ENCODE measurements around the gene KPTN.

Gene KPTN

DNA sequence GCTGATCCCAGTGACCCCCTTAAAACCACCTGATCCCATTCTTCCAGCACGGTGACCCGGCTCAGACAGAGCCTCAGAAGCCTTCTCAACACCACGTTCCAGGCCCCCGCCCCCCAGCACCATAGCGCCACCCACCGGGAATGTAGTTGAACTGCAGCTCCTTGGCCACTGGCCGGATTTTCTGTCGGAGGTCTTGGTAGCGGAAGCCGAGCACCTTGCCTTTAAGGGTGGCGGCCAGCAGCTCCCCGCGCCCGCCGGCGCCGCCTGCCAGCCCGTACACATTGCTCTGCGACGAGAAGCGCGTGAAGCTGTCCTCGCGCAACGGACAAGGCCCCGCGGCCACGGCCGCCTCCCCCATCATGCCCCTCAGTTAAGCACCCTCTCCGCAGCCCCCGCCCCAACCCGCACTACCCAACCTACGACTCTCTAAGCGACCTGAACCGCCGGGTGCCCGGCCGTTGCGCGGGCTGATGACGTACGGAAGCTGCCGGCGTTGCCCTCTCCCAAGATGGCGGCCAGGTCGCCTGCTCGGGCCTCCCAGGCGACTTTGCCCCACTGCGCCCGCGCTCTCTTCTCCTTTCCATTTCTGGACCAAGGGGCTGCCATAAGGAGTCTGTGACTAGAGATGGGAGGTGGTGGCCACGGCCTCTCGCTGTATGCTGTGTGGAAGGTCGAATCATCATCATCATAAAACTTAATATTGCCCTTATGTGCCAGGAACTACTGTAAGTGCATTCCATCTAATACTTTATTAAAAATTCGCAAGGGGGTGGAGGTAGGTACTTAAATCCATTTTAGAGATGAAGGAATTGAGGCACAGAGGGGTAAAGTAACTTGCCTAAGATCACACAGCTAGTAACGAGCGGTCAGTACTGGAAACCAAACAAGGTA, at the start of gene KPTN:
TSS of gene KPTN (minus strand) at position 420 of the 891 bp plus-strand sequence. CDS start at position 361, 59 bp downstream.
- peaks cover 43% of the 10 kb centered on the region for H3K4me1 Mint-ChIP-seq (ENCODE audit: low read depth)

DNA sequence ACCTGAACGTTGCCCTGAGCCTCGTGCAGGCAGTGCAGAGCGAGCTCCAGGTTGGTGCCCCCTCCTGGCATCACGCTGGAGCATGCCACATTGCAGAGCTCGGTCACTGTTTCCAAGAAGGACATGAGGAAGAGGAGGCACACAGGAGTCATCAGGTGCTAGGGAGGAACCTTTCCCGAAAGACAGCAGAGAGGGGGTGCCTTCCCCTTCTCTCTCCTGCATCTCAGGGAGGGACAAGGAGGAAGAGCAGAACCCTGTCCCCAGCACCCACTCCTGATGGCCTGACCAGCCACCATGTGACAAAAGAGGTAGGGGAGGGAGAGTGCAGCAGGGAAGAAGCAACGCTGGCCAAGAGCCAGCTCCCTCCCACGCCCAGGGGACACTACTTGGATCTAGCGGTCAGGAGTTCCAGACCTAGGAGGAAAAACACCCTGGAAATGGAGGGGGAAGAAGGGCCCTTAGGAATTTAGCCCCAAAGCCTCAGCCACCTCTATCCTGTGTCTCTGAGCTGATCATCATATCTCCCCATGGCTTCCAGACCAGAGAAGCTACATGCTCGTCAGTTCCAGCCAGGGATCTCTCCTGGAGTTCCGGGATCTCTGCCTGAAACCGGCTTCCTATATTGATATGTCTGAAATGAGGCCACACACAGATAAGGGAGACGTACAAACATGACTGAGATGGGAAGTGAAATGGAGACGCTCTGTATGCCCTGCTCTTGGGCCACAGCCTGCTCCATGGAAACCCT, 47.8 kb upstream of the KPTN start:
- intact Hi-C loops (cut with micrococcal nuclease) = no loop called here
- no peak overlapping the region for H3K27ac Mint-ChIP-seq
- no peaks in the 10 kb centered on the region for H3K36me3 Mint-ChIP-seq (ENCODE audit: low read depth)
- H3K4me1 Mint-ChIP-seq (ENCODE audit: low read depth) = peaks cover 8% of the 10 kb centered on the region
- H3K27me3 Mint-ChIP-seq = peaks cover 10% of the 10 kb centered on the region
- H3K4me3 Mint-ChIP-seq = no peak overlapping the region
- no peaks in the 10 kb centered on the region for H3K9me3 Mint-ChIP-seq

More for the DNA sequence above, at the start of gene KPTN:
- Mint-ChIP-seq H3K4me3 (peak within 1 kb of the TSS; percentile 87), H3K27ac (peak within 1 kb of the TSS; percentile 99), H3K27me3 (peaks cover 8% of the 10 kb centered on the region), H3K9me3 (no peaks in the 10 kb centered on the region), H3K36me3 (ENCODE audit: low read depth) (peaks cover 36% of the 10 kb centered on the region)
- intact Hi-C loops (cut with micrococcal nuclease) = loop anchor here (1.0 to 10.0 kb wide), 2 partner anchors 31 to 49 kb away; partner anchors contain the start of gene NAPA

DNA sequence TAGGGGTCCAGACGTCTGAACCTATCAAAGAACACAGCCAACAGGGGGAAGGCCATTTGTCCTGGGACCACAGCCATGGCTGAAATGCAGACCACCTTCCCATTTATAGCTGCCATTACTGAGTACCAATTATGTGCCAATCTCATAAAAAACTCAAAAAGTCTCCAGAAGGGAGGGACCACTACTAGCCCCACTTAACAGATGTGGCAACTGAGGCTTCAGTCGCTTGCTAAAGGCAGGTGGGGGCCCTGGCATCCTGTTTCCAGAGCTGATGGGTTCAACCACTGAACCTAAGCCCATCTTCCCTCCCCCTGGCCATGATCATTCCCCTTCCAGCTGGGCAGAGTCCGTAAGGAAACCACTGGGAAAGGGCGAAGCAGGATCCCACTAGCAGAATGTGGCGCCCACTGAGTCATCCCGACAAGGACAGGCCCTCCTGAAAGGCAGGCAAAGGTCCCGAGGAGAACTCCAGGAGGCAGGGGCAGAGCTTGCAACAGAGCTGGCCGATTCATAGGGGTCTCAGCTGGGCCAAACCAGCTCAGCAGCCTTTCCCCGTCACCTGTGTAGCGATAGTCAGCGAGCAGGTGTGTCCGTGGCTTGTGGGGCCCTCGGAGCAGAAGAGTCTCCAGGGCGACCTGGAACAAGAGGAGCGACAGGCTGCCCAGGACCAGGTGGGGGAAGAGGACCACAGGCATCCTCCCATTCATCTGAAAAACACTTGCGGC, 45.2 kb upstream of the KPTN start:
- peaks cover 8% of the 10 kb centered on the region for H3K4me1 Mint-ChIP-seq (ENCODE audit: low read depth)
- H3K36me3 Mint-ChIP-seq (ENCODE audit: low read depth) = no peaks in the 10 kb centered on the region
- peaks cover 15% of the 10 kb centered on the region for H3K27me3 Mint-ChIP-seq
- no peaks in the 10 kb centered on the region for H3K9me3 Mint-ChIP-seq
- H3K4me3 Mint-ChIP-seq = no peak overlapping the region
- intact Hi-C loops (cut with micrococcal nuclease) = no loop called here
- no peak overlapping the region for H3K27ac Mint-ChIP-seq

DNA sequence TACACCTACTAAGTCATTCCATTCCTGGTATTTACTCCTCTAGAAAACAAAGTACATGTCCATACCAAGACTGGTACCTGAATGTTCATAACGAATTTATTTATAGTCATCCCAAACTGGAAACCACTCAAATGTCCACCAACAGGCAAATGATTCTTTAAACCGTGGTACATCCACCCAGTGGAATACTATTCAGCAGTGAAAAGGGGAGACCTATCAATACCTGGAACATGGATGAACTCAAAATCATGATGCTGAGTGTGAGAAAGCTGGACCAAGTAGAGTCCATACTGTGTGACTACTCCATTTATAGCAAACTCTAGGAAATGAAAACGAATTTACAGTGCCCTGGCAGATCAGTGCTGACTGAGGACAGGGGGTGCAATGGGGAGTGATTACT, 42.8 kb upstream of the KPTN start:
- Mint-ChIP-seq H3K27ac (no peak overlapping the region), H3K4me3 (no peak overlapping the region), H3K4me1 (ENCODE audit: low read depth) (peaks cover 7% of the 10 kb centered on the region), H3K36me3 (ENCODE audit: low read depth) (no peaks in the 10 kb centered on the region), H3K27me3 (peaks cover 25% of the 10 kb centered on the region), H3K9me3 (no peaks in the 10 kb centered on the region)
- intact Hi-C loops (cut with micrococcal nuclease) = no loop called here

DNA sequence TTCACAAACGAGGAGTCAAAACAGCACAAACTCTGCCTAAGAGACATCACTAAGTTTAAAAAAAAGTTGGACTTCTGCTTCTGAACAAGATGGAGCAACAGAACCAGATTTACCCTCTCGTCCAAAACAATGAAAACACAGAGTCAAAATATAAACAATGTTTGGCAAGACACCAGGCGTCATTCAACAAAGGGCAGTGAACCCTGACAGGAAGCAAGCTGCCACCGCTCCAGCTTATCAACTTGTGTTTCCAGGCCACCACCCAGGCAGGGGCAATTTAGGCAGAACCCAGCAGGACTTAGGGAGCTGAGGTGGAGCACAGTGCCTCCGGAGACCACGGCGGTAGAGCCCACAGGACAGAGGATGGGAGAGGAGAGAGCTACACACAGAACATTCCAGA, 39.5 kb upstream of the KPTN start:
- H3K27ac Mint-ChIP-seq = no peak overlapping the region
- peaks cover 6% of the 10 kb centered on the region for H3K4me1 Mint-ChIP-seq (ENCODE audit: low read depth)
- no peaks in the 10 kb centered on the region for H3K36me3 Mint-ChIP-seq (ENCODE audit: low read depth)
- no peaks in the 10 kb centered on the region for H3K9me3 Mint-ChIP-seq
- no peak overlapping the region for H3K4me3 Mint-ChIP-seq
- intact Hi-C loops (cut with micrococcal nuclease) = no loop called here
- peaks cover 44% of the 10 kb centered on the region for H3K27me3 Mint-ChIP-seq

DNA sequence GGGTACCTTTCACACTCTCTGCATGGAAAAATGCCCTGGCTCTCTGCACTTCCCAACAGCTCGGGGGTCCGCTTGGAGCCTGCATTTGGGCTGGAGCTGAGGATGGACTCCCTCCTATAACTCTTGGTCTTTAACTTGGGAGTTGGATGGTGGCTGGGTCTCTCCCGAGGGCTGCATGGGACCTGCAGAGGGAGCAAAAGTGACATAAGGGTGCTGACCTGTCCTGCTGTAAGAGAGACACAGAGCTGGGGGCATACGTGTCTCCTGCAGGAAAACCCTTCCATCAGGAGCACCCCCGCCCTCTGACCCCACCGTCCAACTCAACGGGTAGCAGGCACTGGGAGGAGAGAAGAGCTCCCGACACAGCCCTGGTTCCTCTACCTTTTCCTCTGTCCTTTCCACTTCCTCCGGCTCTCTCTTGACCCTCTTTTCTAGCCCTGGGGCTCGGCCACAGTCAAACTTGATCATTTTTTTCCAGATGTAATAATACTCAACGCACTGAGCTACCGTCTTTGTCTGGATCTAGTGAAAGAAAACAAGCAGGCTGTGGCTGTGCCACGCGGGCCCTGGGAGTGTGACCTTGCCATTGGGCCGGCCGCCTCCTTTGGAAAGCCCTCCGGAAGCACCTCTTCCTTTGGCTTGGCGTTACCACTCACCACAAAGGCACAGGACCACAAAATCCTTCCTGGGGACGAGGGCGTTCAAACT, 37.6 kb upstream of the KPTN start:
- H3K9me3 Mint-ChIP-seq = no peaks in the 10 kb centered on the region
- intact Hi-C loops (cut with micrococcal nuclease) = no loop called here
- H3K4me3 Mint-ChIP-seq = no peak overlapping the region
- no peak overlapping the region for H3K27ac Mint-ChIP-seq
- peaks cover 42% of the 10 kb centered on the region for H3K27me3 Mint-ChIP-seq
- peaks cover 12% of the 10 kb centered on the region for H3K4me1 Mint-ChIP-seq (ENCODE audit: low read depth)
- H3K36me3 Mint-ChIP-seq (ENCODE audit: low read depth) = no peaks in the 10 kb centered on the region

DNA sequence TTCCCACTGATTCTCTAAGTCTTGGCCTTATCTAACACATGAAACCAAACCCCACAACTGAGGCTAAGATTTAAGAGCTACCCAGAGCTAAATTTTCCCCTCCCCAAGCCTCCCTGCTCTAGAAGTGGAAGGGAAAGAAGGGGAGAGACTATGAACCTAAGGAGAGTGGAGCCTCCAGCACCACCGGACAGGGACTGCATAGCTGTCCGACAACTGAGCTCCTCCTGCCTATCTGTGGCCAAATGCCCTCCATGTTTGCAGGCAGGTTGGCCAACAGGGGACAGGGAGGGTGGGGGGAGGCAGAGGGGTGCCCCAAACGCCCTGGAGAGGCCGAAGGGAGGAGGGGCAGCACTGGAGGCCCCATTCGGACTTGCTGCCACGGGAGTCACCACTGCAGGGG, 36.8 kb upstream of the KPTN start:
- H3K27me3 Mint-ChIP-seq = peaks cover 38% of the 10 kb centered on the region
- no peaks in the 10 kb centered on the region for H3K36me3 Mint-ChIP-seq (ENCODE audit: low read depth)
- peaks cover 17% of the 10 kb centered on the region for H3K4me1 Mint-ChIP-seq (ENCODE audit: low read depth)
- H3K27ac Mint-ChIP-seq = no peak overlapping the region
- intact Hi-C loops (cut with micrococcal nuclease) = no loop called here
- no peaks in the 10 kb centered on the region for H3K9me3 Mint-ChIP-seq
- H3K4me3 Mint-ChIP-seq = no peak overlapping the region

DNA sequence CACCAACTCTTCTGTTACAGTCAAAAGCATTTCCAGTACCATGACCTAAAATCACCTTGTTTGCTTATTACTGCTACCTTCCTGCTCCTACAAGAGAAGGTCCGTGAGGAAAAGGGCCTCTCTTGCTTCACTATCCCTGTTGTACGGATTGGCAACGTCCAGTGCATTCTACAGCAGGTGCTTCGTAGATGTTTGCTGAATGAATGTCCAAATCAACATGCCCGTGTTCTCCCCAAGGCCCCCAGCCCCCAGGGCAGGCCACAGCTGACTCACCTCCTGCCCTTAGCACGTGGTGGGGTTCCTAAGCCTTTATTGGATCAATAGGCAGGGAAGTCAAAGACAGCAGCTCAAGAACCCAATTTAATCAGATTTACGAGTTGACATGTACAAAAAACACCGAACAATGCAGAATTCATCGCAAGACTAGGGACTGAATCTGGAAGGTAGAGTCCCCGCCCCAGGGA, 36.4 kb upstream of the KPTN start:
- Mint-ChIP-seq H3K27me3 (peaks cover 38% of the 10 kb centered on the region), H3K36me3 (ENCODE audit: low read depth) (no peaks in the 10 kb centered on the region), H3K4me3 (no peak overlapping the region), H3K4me1 (ENCODE audit: low read depth) (peaks cover 19% of the 10 kb centered on the region), H3K27ac (no peak overlapping the region), H3K9me3 (no peaks in the 10 kb centered on the region)
- intact Hi-C loops (cut with micrococcal nuclease) = no loop called here

DNA sequence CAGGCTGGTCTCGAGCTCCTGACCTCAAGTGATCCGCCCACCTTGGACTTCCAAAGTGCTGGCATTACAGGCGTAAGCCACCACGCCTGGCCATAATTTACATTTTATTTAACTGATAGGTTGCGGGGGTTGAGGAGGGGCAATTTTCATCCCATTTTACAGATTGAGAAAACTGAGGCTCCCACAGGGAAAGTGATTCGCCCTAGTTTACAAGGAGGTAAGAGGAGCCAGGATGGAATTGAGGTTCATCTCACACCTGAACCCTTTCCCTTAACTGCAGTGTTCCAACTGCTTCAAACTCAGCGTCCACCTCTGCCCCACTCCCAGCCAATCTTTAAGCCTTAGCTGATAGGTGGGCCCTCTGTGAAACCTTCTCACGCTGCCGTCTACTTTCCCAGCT, 34.8 kb upstream of the KPTN start:
- H3K4me3 Mint-ChIP-seq = no peak overlapping the region
- peaks cover 33% of the 10 kb centered on the region for H3K27me3 Mint-ChIP-seq
- H3K27ac Mint-ChIP-seq = no peak overlapping the region
- intact Hi-C loops (cut with micrococcal nuclease) = loop anchor here (5.0 to 10.0 kb wide), 3 partner anchors 82 to 176 kb away; no protein-coding TSS in a partner anchor
- H3K4me1 Mint-ChIP-seq (ENCODE audit: low read depth) = peaks cover 28% of the 10 kb centered on the region
- H3K36me3 Mint-ChIP-seq (ENCODE audit: low read depth) = peaks cover 11% of the 10 kb centered on the region
- H3K9me3 Mint-ChIP-seq = no peaks in the 10 kb centered on the region

DNA sequence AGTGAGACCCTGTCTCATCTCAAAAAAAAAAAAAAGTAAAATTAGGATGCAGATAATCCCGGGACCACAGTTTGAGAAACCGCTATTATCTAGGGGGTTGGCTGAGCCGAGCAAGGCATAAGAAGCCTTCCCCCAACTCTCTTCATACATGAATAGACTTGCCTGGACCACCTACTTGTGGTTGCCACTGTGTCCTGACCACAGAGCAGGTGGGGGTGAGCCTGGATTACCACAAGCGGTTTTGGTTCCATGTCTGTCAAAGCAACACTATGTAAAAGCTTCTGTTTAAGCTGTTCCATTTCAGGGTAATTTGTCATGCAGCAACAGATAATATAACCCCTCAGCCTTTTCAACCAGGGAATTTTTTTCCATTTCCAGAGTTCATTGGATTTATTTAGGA, 34.1 kb upstream of the KPTN start:
- Mint-ChIP-seq H3K27ac (no peak overlapping the region), H3K4me3 (no peak overlapping the region), H3K36me3 (ENCODE audit: low read depth) (peaks cover 17% of the 10 kb centered on the region), H3K4me1 (ENCODE audit: low read depth) (peaks cover 36% of the 10 kb centered on the region), H3K9me3 (no peaks in the 10 kb centered on the region), H3K27me3 (peaks cover 27% of the 10 kb centered on the region)
- intact Hi-C loops (cut with micrococcal nuclease) = loop anchor here (5.0 to 10.0 kb wide), 3 partner anchors 81 to 177 kb away; no protein-coding TSS in a partner anchor

DNA sequence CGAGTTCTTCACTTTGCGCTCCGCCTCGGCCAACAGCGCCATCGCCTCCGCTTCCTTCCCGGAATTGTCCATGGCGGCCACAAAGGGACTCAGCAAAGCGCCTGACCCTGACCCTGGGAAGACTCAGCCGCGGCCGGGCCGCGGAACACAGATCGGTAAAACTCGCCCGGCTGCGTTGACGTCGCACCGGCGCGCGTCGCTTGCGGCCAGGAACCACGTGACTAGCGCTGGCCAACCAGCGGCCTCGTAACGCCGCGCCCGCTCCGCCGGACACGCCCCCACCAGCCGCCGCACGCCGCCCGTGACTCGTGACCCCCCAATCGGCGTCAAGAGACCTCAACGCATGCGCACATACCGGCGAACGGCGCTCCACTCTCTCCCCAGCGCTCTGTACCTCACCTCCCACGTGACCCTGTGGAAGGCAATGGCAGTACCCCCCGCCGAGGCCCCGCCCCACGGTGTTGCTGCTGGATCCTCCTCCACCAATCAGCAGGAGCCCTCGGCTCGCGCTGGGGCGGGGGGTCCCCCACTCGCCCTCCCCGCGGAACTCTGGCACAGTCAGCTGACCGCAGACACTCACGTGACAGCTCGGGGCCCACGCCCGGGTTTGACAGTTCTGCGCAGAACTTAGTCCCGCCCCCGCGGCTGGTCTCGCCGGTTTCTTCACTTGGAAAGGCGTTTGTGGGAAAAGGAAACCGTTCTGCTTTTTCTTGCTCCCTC, 31.0 kb upstream of the KPTN start, which contains the start of gene NAPA:
TSS of gene NAPA (minus strand) at position 195 of the 720 bp plus-strand sequence. CDS start at position 72, 123 bp downstream.
- H3K27ac Mint-ChIP-seq = peak within 1 kb of the TSS; percentile 100
- H3K27me3 Mint-ChIP-seq = peaks cover 7% of the 10 kb centered on the region
- intact Hi-C loops (cut with micrococcal nuclease) = loop anchor here (1.0 to 10.0 kb wide), 6 partner anchors 31 to 180 kb away; partner anchors contain the start of genes BICRA and KPTN
- peaks cover 60% of the 10 kb centered on the region for H3K4me1 Mint-ChIP-seq (ENCODE audit: low read depth)
- H3K36me3 Mint-ChIP-seq (ENCODE audit: low read depth) = peaks cover 46% of the 10 kb centered on the region
- no peaks in the 10 kb centered on the region for H3K9me3 Mint-ChIP-seq
- H3K4me3 Mint-ChIP-seq = peak within 1 kb of the TSS; percentile 100

DNA sequence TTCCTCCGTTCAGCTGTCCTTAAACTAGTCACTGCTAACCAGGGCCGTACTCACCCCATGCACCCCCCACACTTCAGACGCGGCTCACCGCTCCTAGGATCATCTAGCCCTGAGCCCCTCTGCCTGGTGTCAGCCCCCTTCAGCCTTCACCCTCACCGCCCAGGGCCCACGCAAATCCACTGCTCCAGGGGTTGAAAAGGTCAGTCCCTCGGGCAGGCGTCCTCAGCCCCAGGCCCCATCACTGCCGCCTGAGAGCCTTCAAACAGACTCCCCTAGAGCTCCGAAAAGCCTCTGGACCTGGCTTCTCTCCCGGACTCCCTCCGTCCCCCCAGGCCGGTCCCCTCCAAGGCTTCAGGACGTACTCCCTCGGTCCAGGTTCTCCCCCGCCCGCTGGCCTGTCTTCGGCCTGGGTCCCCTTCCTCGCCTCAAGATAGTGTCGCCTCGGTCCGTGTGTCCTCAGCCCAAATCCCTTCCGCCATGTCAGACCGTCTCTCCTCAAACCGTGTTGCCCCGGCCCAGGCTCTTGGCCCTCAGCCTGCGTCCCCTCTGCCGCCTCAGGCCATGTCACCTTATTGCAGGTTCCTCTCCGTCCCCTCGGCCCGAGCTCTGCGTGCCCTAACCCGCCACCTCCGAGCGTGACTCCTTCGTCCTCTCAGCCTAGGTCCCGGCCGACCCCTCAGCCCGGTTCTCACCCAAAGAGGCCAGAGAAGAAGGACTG, 30.3 kb upstream of the KPTN start:
- Mint-ChIP-seq H3K4me1 (ENCODE audit: low read depth) (peaks cover 68% of the 10 kb centered on the region), H3K9me3 (no peaks in the 10 kb centered on the region), H3K27me3 (peaks cover 5% of the 10 kb centered on the region), H3K36me3 (ENCODE audit: low read depth) (peaks cover 54% of the 10 kb centered on the region), H3K4me3 (peak overlapping the region; percentile 100), H3K27ac (peak overlapping the region; percentile 100)
- intact Hi-C loops (cut with micrococcal nuclease) = loop anchor here (2.0 to 10.0 kb wide), 4 partner anchors 86 to 180 kb away; partner anchors contain the start of gene BICRA
